AG08396 (cell line): ENCODE data around the gene MMP2.

ENCODE experiments used
- DNase-seq: peaks from one replicate; pipeline ENCODE4 v3.0.0; 2012; ENCODE audit warnings: low spot score, mixed read lengths

Gene MMP2

DNA sequence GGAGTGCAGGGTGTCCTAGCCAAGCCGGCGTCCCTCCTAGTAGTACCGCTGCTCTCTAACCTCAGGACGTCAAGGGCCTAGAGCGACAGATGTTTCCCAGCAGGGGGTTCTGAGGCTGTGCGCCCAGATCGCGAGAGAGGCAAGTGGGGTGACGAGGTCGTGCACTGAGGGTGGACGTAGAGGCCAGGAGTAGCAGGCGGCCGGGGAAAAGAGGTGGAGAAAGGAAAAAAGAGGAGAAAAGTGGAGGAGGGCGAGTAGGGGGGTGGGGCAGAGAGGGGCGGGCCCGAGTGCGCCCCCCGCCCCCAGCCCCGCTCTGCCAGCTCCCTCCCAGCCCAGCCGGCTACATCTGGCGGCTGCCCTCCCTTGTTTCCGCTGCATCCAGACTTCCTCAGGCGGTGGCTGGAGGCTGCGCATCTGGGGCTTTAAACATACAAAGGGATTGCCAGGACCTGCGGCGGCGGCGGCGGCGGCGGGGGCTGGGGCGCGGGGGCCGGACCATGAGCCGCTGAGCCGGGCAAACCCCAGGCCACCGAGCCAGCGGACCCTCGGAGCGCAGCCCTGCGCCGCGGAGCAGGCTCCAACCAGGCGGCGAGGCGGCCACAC is at the start of gene MMP2:
Gene MMP2, plus strand, starts transcription at position 372 of the 603 bp plus-strand sequence. CDS start 282 bp downstream, outside the sequence.
- peak; percentile 81 for DNase-seq

GRCh38 chr16:55433030-55433429 is 46.0 kb upstream of the MMP2 start:
- no peak for DNase-seq

GRCh38 chr16:55433535-55433934 is 45.5 kb upstream of the MMP2 start:
- no peak for DNase-seq

DNA sequence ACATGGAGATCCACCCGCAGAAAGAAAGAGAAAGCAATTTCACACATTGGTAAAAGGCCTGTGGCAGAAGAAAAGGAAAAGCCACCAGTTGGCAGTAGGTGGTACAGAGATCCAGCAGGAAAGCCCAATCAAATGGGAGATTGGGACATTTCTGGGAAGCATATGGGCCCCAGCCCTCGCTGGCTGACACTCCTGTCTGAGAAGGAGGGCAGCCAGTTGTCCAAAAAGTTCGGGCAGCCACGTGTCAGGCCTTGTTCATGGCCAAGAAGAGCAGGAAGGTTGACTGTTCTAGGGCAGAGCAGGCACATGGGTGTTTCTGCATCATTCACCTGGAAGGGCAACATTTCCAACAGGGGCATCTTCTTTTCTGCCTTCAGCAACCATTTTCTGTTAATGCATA is 45.0 kb upstream of the MMP2 start:
- no peak for DNase-seq

GRCh38 chr16:55435387-55435786 is 43.6 kb upstream of the MMP2 start:
- no peak for DNase-seq

GRCh38 chr16:55436587-55436986 is 42.4 kb upstream of the MMP2 start:
- DNase-seq, result no peak

- peak; percentile 14 for DNase-seq
These were observed 41.4 kb upstream of the MMP2 start for GRCh38 chr16:55437625-55438024.

DNA sequence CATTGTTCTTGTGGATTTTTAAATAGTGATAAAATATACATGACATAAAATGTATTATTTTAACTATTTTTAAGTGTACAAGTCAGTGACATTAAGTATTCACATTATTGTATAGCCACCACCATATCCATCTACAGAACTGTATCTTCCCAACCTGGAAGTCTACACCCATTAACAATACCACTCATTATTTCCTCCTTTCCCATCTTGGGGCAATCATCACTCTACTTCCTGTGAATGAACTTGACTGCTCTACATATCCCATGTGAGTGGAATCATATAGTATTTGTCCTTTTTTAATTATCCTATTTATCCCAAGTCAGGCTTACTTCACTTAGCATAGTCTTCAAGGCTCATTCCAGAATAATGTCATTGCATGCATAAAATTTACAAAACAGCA is 40.7 kb upstream of the MMP2 start:
- DNase-seq, result no peak

DNA sequence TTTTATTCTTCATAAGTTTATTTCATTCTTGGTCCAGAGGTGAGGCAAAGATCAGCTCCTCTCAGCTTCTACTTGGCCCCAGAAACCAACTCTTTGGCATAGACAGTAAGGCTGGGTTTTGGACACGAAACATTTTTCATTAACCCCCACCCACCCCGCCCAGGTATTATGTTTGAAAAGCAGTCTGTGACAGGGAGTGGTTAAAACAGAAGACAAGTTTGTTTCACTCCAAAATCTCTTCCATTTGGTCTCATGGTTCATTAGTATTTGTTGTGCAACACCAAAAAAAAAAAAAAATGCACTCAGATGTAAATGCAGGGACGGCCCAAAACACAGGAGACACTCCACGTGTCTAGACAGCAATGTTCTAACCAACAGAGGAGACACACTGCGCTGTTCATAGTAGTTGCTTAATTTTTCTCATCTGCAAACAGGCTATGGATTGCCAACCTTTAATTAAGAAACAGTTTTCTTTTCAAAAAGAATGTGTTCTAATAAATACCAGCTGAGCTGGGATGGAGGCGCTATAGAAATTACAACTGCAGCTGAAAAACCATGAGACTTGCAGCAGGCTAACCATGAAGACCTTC is 39.8 kb upstream of the MMP2 start:
- no peak for DNase-seq

DNA sequence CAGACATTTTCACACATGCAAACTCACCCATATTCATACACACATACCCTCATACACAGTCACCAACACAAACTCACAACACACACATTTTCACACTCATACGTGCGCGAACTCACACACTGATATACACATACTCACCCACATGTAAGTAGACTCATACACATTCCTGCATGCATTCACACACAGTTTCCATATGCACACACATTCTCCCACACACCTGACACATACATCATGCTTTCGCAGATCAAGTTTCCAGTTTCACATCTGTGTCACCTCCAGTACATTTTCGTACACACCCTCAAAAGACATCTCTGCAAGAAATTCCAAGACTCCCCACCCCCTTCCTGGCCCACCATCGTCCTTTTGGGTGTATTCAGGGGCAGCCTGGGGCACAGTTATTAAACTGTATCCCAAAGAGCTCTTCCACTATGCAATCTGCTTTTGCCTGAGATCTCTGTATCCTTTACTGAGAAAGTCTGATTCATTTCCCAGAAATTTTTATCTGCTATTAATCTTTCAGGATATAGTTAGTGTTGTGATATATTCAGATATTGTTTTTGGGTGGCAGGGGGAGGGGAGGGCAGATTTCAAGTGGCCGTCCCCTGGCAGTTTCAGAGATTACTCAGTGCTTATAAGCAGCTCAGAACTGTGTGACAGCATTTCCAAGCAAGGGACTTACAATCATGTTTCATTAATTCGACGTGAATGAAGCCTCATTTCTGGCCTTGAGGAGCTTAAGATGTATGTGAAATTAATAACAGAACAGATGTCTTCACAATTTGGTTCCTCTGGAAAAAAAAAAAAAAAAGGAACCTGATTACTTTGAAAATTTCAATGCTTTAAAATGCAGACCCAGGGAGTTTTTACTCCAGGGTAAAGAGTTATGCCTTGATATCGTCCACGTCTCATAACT is 35.3 kb upstream of the MMP2 start:
- no peak for DNase-seq

DNA sequence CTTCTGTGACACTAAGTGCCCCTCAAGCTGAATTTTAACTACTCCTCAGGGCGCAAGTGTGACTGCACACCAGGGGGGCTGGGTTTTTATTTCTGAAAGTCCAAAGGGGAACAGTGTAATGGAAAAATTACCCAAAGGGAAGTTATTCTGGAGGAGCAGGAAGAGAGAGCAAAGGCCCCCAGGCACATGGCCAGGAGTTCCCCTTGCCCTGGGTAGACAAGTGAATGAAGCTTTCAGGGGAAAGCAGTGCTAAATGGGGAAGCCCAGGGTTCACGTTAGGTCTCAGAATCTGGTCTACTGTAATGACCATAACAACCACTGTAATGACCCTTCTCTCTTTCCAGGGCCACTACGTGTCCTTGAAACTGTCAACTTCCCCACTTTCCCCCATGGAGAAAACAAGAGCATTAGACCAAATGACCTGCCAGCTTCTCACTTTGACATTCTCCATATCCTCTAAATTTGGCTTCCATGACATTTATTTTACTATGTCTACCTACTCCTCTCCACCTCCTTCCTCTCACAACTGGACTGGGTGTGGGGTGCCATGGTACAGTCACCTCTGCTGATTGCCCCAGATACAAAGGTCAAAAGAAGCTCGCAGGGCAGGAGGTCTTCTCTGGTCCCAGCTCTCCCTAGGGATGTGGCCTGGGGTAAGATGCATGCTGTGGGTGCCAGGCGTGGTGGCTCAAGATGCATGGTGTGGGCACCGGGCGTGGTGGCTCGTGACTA is 34.1 kb upstream of the MMP2 start:
- DNase-seq, result no peak

- DNase-seq, result no peak
These were observed 31.8 kb upstream of the MMP2 start for GRCh38 chr16:55447231-55447630.

GRCh38 chr16:55452996-55453395 is 26.0 kb upstream of the MMP2 start:
- DNase-seq, result no peak

GRCh38 chr16:55453909-55454308 is 25.1 kb upstream of the MMP2 start:
- DNase-seq, result no peak

- no peak for DNase-seq
These were observed 24.1 kb upstream of the MMP2 start for GRCh38 chr16:55454861-55455260.

GRCh38 chr16:55462241-55462640 is 16.8 kb upstream of the MMP2 start:
- no peak for DNase-seq

DNA sequence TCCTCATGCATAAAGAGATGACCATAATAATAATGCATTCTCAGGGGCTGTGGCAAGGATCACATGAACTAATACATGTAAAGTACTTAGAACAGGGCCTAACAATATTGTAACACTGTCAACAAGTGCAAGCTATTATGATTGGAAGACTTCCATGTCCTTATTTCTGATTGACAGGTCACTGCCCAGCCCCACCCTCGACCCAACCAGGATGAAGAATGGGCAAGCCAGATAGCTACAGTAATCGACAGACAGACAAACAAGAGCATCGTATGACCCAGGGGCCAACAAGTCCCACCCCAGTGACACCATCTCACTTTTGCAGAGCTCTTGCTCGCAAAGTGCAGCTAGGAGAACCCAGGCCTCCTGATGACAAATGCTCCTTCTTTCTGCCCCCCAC is 14.6 kb upstream of the MMP2 start:
- DNase-seq, result no peak

DNA sequence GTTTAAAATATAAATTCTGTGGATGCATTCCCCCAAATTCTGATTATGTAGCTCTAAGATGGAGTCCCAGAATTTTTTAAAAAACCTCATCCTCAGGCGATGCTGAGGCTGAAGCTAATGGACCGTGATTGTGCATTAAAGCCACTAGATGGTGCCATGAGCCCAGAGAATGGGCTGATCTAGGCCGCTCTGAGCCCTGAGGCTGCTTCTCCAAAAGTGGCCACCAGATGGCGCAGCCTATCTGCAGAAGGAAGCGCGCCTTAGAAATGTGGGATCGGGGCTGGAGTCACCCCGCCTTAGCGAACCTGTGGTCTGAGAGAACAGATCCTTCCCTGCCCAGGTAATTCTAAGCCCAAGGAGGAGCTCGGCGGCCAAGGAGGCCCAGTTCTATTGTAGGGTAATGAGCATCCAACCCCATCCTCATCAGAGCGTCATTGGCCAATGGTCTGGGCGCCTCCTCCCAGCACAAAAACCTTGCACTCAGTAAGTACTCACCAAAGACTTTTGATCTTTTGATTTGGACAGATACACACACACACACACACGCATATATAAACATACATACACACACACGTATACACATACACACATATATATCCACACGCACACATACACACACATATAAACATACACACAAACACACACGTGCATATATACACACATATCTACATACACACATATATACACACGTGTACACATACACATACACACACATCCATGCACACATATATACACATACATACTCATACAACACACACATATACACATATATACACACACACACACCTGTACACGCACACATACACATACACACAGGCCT is 13.7 kb upstream of the MMP2 start:
- DNase-seq, result peak; percentile 82

DNA sequence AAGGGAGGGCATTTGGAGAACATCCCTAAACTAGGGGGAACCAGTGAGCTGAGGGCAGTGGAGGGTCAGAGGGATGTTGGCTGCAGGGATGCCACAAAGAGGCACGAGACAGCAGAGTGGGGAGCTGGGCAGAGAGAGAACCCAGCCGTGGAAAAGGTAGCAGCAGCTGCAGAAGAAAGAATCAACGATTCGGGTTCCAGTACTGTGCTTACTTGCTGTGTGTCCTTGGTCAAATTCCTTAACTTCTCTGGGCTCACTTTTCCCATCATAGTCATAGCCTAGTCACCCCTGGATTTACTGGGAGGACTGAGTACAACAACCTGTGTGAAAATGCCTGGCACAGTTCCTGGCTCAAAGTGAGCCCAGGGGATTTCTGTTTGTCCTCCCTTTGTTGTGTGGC is 12.8 kb upstream of the MMP2 start:
- no peak for DNase-seq

DNA sequence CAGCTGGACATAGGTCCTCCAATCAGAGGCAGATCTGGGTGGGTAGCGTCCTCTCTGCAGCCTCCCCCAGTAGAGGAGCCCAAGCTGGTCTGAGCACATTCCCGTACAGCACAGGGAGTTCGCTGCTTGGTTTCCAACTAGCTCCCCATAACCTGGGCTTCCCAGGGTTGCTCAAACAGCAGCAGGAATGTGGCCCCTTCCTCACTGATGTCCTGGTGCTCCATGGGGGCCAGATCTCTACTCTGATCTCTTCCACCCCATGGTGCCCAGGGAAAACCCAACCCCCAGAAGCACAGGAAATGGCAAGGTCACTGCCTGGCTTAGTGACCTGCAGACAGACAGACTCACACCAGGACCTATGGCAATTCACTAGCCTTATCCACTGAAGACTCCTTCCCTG is 11.1 kb upstream of the MMP2 start:
- no peak for DNase-seq

DNA sequence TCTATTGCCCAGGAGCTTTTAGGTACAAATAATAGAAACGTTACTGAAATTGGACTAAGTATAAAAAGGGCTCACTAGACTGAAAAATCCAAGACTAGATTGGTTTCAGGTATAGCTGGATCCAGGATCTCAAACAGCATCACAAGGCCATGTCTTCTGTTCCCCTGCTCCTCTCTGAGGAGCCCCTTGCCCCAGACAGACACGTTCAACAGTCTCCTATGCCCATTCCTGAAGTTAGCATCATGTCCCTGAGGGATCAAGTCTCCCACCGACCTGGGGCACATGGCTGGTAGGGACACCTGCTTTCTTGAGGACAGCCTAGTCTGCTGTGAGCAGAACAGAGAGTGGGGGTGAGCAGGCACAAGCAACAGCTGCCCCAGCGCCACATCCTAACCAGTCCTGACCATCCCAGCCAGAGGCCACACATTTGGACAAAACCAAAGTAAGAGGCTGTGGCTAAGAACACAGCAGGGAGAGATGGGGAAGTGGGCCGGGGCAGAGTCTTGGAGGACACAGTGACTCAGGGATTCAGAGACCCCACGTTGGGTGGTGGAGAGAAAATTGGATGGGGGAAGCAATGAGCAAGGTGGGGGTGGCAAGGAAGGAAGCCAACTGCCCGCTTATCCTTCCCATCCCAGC is 10.5 kb upstream of the MMP2 start:
- no peak for DNase-seq
